Sigmoid colon (tissue), 7 donors: ENCODE measurements around the gene AK8. TPM values are rescaled to one million over a fixed set of nuclear protein-coding genes. Genes with fewer than 3 reads are reported as not detected.

Source experiments
- DNase-seq: peaks from one replicate; pipeline ENCODE4 v3.0.0-alpha.2; 2019
- H3K27ac ChIP-seq, 4 donors: fragments of 200-600 bp; sonication (generic); one replicate each; pipeline ENCODE4 v1.5.1; 2016 to 2019; ENCODE audit warnings: mild to moderate bottlenecking in 1 of 4
- H3K27me3 ChIP-seq, 3 donors: fragments of 200-600 bp; sonication (generic); one replicate each; pipeline ENCODE4 v1.5.1; 2019; ENCODE audit warnings: mild to moderate bottlenecking in 1 of 3
- H3K36me3 ChIP-seq, 4 donors: fragments of 200-600 bp; sonication (generic); one replicate each; pipeline ENCODE4 v1.5.1; 2016 to 2019
- H3K4me1 ChIP-seq, 4 donors: fragments of 200-600 bp; sonication (generic); one replicate each; pipeline ENCODE4 v1.5.1; 2017 to 2019
- H3K4me3 ChIP-seq, 4 donors: fragments of 200-600 bp; sonication (generic); one replicate each; pipeline ENCODE4 v1.5.1; 2017 to 2019; ENCODE audit warnings: mild to moderate bottlenecking in 2 of 4, moderate library complexity in 1 of 4
- H3K9me3 ChIP-seq, 4 donors: fragments of 200-600 bp in 3 of 4; sonication (generic) in 3 of 4; one replicate each; pipeline versions ENCODE4 v1.5.1 to v1.6.1; 2013 to 2019
- CTCF ChIP-seq, 4 experiments: fragments of 450-650 bp in 3 of 4; fragments of 200-600 bp in 1 of 4; IDR thresholded peaks; one replicate each; pipeline ENCODE4 v1.5.1; 2016 to 2019; ENCODE audit warnings: antibody characterized with exemption in 4 of 4, mild to moderate bottlenecking in 3 of 4, moderate library complexity in 2 of 4
- EP300 ChIP-seq, 4 donors: sonication (generic); formaldehyde crosslinking; IDR thresholded peaks; one replicate each; pipeline ENCODE4 v1.6.1; 2017; ENCODE audit warnings: antibody characterized with exemption in 4 of 4
- POLR2A ChIP-seq, 2 donors: fragments of 450-650 bp; IDR thresholded peaks; one replicate each; pipeline ENCODE4 v1.6.1; 2016; ENCODE audit warnings: antibody characterized with exemption in 2 of 2, mild to moderate bottlenecking in 2 of 2, moderate library complexity in 2 of 2
- POLR2AphosphoS5 ChIP-seq, 4 donors: sonication (generic); formaldehyde crosslinking; IDR thresholded peaks; one replicate each; pipeline ENCODE4 v1.6.1; 2017; ENCODE audit warnings: antibody characterized with exemption in 4 of 4
- WGBS, 2 donors: extraction: QIAGEN DNeasy Blood & Tissue Kit; methylation state at CpG; one replicate each; pipeline ENCODE4 v1.1.7; 2013; 5-methylcytosine and 5-hydroxymethylcytosine counted together
- intact Hi-C: fragments of 100-400 bp; cut with DNase I; formaldehyde crosslinking; loops from one replicate; pipeline ENCODE4 v1.15.1; 2023
- polyA plus RNA-seq, 3 donors: library from polyadenylated mRNA; stranded (reverse); fragments of 200-250 nt; gene quantifications; one replicate each; pipeline ENCODE4 v1.2.3, GENCODE V29; 2013
- total RNA-seq, 4 donors: library from RNA; depleted of rRNA; stranded (reverse); fragments of >200 nt; gene quantifications; one replicate each; pipeline ENCODE4 v1.1.0, GENCODE V29; 2016
- donor health status: healthy with polysubstance abuse.
- donor health status: Bipolar disorder and iron deficiency.
- donor health status: healthy.

Gene AK8
- total and polyA plus RNA-seq, 7 donors = 0.25 to 1.2 (median 0.59) TPM; not detected in 3

DNA sequence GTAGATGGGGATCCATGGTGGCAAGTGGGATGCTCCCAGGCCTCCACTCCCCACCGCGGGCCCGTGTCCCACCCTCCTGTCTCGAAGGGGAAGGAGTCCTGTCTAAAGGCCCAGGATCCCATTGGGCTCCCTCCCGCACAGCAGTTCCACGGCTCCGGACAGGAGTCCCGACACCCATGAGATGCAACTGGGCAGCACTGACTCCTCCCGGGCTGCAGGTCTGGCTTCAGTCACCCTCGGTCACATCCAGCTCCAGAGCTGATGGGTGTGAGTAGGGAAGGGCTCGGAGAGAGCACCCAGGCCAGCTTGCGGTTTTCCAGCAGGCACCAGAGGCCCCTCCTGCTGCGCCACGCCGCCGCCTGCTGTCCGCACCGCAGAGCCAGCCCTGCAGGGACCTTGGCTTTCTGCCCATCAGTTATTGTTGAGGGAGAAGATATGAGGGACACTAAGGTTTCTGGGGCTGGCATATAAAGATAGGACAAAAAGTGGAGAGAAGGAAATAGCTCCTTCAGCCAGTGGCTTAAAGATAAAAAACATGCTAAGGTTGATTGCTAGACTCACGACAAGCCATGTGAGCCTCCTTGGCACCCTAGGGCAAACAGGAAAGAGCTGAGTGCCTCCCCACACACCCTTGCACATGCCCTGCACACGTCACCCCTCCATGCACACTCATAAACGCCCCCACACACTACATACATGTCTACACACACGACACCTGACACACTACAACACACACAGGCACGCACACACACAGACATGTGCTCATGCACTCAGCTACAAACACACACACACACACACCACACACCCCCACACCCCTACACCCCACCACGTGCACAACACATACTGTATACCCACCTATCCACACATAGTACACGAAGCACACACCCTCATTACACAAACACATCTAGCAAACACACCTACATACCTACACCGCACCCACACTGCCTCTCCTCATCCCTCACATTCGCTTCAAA, 79.0 kb downstream of the AK8 start:
- no peak for DNase-seq
- no peak overlapping the region for H3K27ac ChIP-seq
- 26 to 54% methylated on average over 27 of the region's 27 CpGs for WGBS, 2 donors
- TF ChIP-seq EP300 (IDR thresholded peaks at IDR 0.05) (no peak), POLR2A (IDR thresholded peaks at IDR 0.05) (no peak), CTCF (IDR thresholded peaks at IDR 0.05) (no peak), POLR2AphosphoS5 (IDR thresholded peaks at IDR 0.05) (no peak)
- H3K36me3 ChIP-seq = no peaks in the 10 kb centered on the region
- intact Hi-C loops = loop anchor here (5.0 kb wide), 1 partner anchor 292 kb away; no protein-coding TSS in a partner anchor
- H3K9me3 ChIP-seq = no peaks in the 10 kb centered on the region
- H3K27me3 ChIP-seq = peaks cover 0 to 18% (median 0%) of the 10 kb centered on the region in 3 donors
- H3K4me3 ChIP-seq = no peak overlapping the region
- peaks cover 0 to 7% (median 3%) of the 10 kb centered on the region in 4 donors for H3K4me1 ChIP-seq

DNA sequence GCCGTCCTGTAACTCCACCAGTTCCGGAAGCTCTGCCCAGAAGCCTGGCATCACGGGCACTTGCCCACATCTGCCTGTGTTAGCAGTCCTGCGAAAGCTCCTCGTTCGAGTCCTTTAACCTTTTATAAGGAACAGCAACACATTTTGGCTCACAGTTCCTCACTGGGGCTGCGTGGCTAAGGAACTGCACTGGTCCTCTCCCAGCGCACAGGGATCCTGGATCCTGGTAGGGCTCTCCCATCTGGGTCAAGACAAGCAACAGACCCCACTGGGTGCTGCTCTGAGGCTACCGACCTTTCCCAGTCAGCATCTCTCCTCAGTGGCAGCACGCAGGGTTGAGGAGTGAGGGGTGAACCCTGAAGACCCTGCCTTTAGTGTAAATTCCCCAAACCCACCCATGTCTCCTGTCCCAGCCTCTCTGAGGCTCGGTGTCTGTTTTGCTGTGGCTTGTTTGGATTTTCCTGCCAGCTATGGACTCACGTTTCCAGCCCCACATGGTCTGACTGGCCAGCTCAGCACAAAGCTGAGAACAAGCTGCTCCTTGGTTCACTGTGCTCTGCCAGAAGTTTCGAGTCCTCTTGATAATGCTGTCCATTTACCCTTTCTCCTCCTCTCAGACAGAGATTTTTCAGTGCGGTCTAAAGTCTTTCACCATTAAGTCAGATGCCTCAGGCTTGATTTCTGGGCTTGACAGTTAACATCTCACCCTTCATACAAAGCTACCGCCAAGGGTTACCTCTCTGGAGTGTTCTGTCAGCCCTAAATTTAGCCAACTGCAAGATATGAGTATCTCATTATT, 80.0 kb downstream of the AK8 start:
- intact Hi-C loops = loop anchor here (5.0 kb wide), 1 partner anchor 291 kb away; no protein-coding TSS in a partner anchor
- no peak overlapping the region for H3K4me3 ChIP-seq
- no peak overlapping the region for H3K27ac ChIP-seq
- H3K27me3 ChIP-seq = peaks cover 0 to 14% (median 0%) of the 10 kb centered on the region in 3 donors
- H3K36me3 ChIP-seq = no peaks in the 10 kb centered on the region
- DNase-seq = no peak
- 81 to 87% methylated on average over 15 of the region's 15 CpGs for WGBS, 2 donors
- H3K9me3 ChIP-seq = no peaks in the 10 kb centered on the region
- H3K4me1 ChIP-seq = peaks cover 0 to 7% (median 3%) of the 10 kb centered on the region in 4 donors
- TF ChIP-seq POLR2A (IDR thresholded peaks at IDR 0.05) (no peak), POLR2AphosphoS5 (IDR thresholded peaks at IDR 0.05) (no peak), EP300 (IDR thresholded peaks at IDR 0.05) (no peak), CTCF (IDR thresholded peaks at IDR 0.05) (no peak)

DNA sequence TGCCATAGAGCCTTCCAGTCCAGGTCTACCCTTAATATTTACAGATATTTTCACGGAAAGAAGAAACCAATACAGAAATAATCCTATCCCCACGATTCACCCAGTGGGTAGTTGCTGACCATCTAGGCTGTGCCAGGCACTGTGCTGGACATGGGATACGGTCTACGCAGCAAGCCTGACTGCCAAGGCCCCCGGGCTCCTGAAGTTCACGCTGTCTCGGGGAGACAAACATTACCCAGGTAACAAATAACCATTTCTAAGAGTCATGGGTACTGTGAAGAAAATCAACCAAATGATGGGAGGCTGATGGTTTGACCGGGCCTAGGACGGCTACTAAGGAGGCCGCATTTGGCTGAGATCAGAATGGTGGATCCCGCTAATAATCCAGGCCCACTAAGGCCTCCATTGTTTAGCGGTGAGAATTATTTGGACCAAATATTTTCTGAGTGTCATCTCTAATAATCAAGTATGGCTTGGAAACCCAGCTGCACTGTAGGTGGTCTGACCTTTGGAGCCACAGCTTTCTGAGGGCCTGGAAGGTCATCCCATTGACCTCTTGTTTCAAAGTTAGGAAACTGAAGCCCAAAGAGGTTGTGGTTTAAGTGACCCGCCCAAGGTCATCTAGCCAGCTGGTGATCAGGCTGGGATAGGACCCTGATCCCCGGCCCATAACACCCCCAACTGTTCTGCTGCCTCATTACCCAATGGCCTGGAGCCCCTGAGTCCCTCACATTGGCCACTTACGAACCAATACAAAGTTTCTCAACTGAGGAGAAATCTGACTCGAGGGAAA, 82.4 kb downstream of the AK8 start:
- H3K27ac ChIP-seq = no peak overlapping the region

More for the DNA sequence above, 82.4 kb downstream of the AK8 start:
- intact Hi-C loops = loop anchor here (5.0 kb wide), 1 partner anchor 288 kb away; no protein-coding TSS in a partner anchor
- Histone ChIP-seq H3K4me3 (no peak overlapping the region), H3K9me3 (no peaks in the 10 kb centered on the region), H3K36me3 (no peaks in the 10 kb centered on the region), H3K27me3 (peaks cover 0 to 4% (median 0%) of the 10 kb centered on the region in 3 donors), H3K4me1 (peaks cover 0 to 7% (median 3%) of the 10 kb centered on the region in 4 donors)
- 88 to 91% methylated on average over 16 of the region's 16 CpGs for WGBS, 2 donors
- no peak for DNase-seq
- TF ChIP-seq POLR2AphosphoS5 (IDR thresholded peaks at IDR 0.05) (no peak), CTCF (IDR thresholded peaks at IDR 0.05) (no peak), POLR2A (IDR thresholded peaks at IDR 0.05) (no peak), EP300 (IDR thresholded peaks at IDR 0.05) (no peak)
